GM21526 (cell line): ENCODE results near the gene KCNQ5.

Experiments
- ATAC-seq: cut with Tn5 transposase; IDR thresholded peaks from one replicate; pipeline ENCODE4 v1.9.1; 2021; ENCODE audit warnings: moderate library complexity; ENCODE audit not compliant: unreplicated experiment, low FRiP score

KCNQ5 gene

GRCh38 chr6:73032586-73032985 lies 410.7 kb downstream of the KCNQ5 start:
- no peak for ATAC-seq

GRCh38 chr6:73036689-73037088 lies 414.8 kb downstream of the KCNQ5 start:
- no peak for ATAC-seq

- no peak for ATAC-seq
Measured at GRCh38 chr6:73041051-73041450, 419.2 kb downstream of the KCNQ5 start.

- ATAC-seq, result no peak
Measured at GRCh38 chr6:73042892-73043291, 421.0 kb downstream of the KCNQ5 start.

GRCh38 chr6:73043446-73043845 lies 421.6 kb downstream of the KCNQ5 start:
- ATAC-seq, result no peak

- no peak for ATAC-seq
Measured at GRCh38 chr6:73045609-73046008, 423.7 kb downstream of the KCNQ5 start.

GRCh38 chr6:73047801-73048200 lies 425.9 kb downstream of the KCNQ5 start:
- ATAC-seq, result no peak

- no peak for ATAC-seq
Measured at GRCh38 chr6:73049971-73050594, 428.2 kb downstream of the KCNQ5 start.

- no peak for ATAC-seq
Measured at GRCh38 chr6:73050706-73051105, 428.8 kb downstream of the KCNQ5 start.

GRCh38 chr6:73051147-73051546 lies 429.3 kb downstream of the KCNQ5 start:
- ATAC-seq, result no peak

GRCh38 chr6:73054958-73055357 lies 433.1 kb downstream of the KCNQ5 start:
- ATAC-seq, result no peak

- ATAC-seq, result no peak
Measured at GRCh38 chr6:73058736-73059135, 436.9 kb downstream of the KCNQ5 start.

- ATAC-seq, result no peak
Measured at GRCh38 chr6:73062130-73062529, 440.3 kb downstream of the KCNQ5 start.

GRCh38 chr6:73062837-73063236 lies 441.0 kb downstream of the KCNQ5 start:
- no peak for ATAC-seq

GRCh38 chr6:73064266-73064665 lies 442.4 kb downstream of the KCNQ5 start:
- no peak for ATAC-seq

GRCh38 chr6:73073238-73073637 lies 451.4 kb downstream of the KCNQ5 start:
- ATAC-seq, result no peak

- ATAC-seq, result no peak
Measured at GRCh38 chr6:73074175-73074574, 452.3 kb downstream of the KCNQ5 start.

GRCh38 chr6:73076211-73076954 lies 454.5 kb downstream of the KCNQ5 start:
- no peak for ATAC-seq

- ATAC-seq, result no peak
Measured at GRCh38 chr6:73078333-73078862, 456.5 kb downstream of the KCNQ5 start.

GRCh38 chr6:73078908-73079610 lies 457.2 kb downstream of the KCNQ5 start:
- ATAC-seq, result no peak

- ATAC-seq, result no peak
Measured at GRCh38 chr6:73079611-73079955, 457.7 kb downstream of the KCNQ5 start.

GRCh38 chr6:73079978-73080377 lies 458.1 kb downstream of the KCNQ5 start:
- no peak for ATAC-seq
